ENCODE measurements around the gene NRXN3. TPM values are rescaled to one million over a fixed set of nuclear protein-coding genes. Genes with fewer than 3 reads are reported as not detected.

The NRXN3 gene
- polyA plus RNA-seq, 1 of the 3 experiments (the other 2 are of a cell fraction) = 1.6 TPM

DNA sequence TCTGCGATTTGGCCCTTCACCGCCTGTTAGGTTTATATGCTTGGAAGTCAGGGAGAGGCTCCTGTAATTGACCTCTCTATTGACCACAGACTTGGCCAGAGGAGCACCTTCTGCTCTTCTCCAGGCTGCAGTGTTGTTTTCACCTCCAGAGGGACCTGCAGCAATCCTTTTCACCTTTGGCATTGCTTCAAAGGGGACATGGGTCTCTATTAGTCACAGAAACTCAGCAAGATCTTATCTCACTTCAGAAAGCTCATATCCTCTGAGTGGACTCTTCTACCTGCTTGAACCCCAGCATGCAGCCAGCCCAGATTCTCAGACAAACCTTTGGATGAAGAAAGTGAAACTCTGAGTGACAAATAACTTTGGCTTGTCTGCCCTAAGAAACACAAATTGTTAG lies 339.3 kb downstream of the NRXN3 start:
- DNase-seq = no peak
- H3K36me3 ChIP-seq (replicated peaks in 1 of 2; ENCODE audit: control insufficient read depth in 1 of 2, insufficient read depth in 2 of 2, low read length in 1 of 2) = no peaks in the 10 kb centered on the region
- H3K27ac ChIP-seq (ENCODE audit: low read depth in 2 of 2, low read length in 1 of 2) = no peak overlapping the region
- ChIA-PET CTCF (interaction anchor here (1.2 kb wide), 1 partner anchor 57 kb away, joined by 4 read pairs; no protein-coding TSS in a partner anchor), POLR2A (no interaction called here)
- H3K4me2 ChIP-seq = no peak overlapping the region
- 70% methylated on average over 2 of the region's 2 CpGs for WGBS (ENCODE audit: low lambda C conversion rate)
- H3K9ac ChIP-seq = no peak overlapping the region
- H3K4me1 ChIP-seq (ENCODE audit: control insufficient read depth in 1 of 2, insufficient read depth in 2 of 2, low read depth in 1 of 2, low read length in 1 of 2) = no peaks in the 10 kb centered on the region
- no peaks in the 10 kb centered on the region for H3K9me2 ChIP-seq
- no peaks in the 10 kb centered on the region for H3K9me3 ChIP-seq
- H3F3A ChIP-seq (replicated peaks; ENCODE audit: insufficient read depth) = no peaks in the 10 kb centered on the region
- no peak overlapping the region for H2AFZ ChIP-seq (ENCODE audit: low read depth)
- TF ChIP-seq POLR2AphosphoS5 (IDR thresholded peaks at IDR 0.05; ENCODE audit: low read depth, low read length) = no peak
- no peak for TF ChIP-seq ELF1 (IDR thresholded peaks at IDR 0.05)
- TF ChIP-seq RAD21 (IDR thresholded peaks at IDR 0.05; ENCODE audit: low read length) = no peak
- no peak for TF ChIP-seq GATA2 (CRISPR knock-in tag; IDR thresholded peaks at IDR 0.05)
- no peak for TF ChIP-seq NFIC (IDR thresholded peaks at IDR 0.05; ENCODE audit: borderline replicate concordance)
- no peak for TF ChIP-seq EP300 (IDR thresholded peaks at IDR 0.05; ENCODE audit: borderline replicate concordance in 1 of 2, low read depth in 1 of 2, low read length in 1 of 2)
- no peak for TF ChIP-seq FOSL2 (IDR thresholded peaks at IDR 0.05; ENCODE audit: borderline replicate concordance, low read depth)
- TF ChIP-seq GABPA (IDR thresholded peaks at IDR 0.05; ENCODE audit: low read depth) = no peak
- no peak for TF ChIP-seq PBX3 (IDR thresholded peaks at IDR 0.05)
- TF ChIP-seq, protein P1, sequence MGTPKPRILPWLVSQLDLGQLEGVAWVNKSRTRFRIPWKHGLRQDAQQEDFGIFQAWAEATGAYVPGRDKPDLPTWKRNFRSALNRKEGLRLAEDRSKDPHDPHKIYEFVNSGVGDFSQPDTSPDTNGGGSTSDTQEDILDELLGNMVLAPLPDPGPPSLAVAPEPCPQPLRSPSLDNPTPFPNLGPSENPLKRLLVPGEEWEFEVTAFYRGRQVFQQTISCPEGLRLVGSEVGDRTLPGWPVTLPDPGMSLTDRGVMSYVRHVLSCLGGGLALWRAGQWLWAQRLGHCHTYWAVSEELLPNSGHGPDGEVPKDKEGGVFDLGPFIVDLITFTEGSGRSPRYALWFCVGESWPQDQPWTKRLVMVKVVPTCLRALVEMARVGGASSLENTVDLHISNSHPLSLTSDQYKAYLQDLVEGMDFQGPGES (IDR thresholded peaks at IDR 0.05; ENCODE audit: low read depth, low read length) = no peak
- TF ChIP-seq TCF12 (IDR thresholded peaks at IDR 0.05) = no peak
- no peaks in the 10 kb centered on the region for H4K20me1 ChIP-seq (ENCODE audit: insufficient read depth)
- H3K4me3 ChIP-seq (ENCODE audit: low read depth in 2 of 2, low read length in 1 of 2) = no peak overlapping the region
- H3K27me3 ChIP-seq (ENCODE audit: insufficient read depth) = no peaks in the 10 kb centered on the region
- H3K79me2 ChIP-seq (ENCODE audit: insufficient read depth) = no peaks in the 10 kb centered on the region

- H3K36me3 ChIP-seq (replicated peaks in 1 of 2; ENCODE audit: control insufficient read depth in 1 of 2, insufficient read depth in 2 of 2, low read length in 1 of 2) = no peaks in the 10 kb centered on the region
- H3K4me1 ChIP-seq (ENCODE audit: control insufficient read depth in 1 of 2, insufficient read depth in 2 of 2, low read depth in 1 of 2, low read length in 1 of 2) = no peaks in the 10 kb centered on the region
- no peak overlapping the region for H3K4me2 ChIP-seq
- no peaks in the 10 kb centered on the region for H3F3A ChIP-seq (replicated peaks; ENCODE audit: insufficient read depth)
- H3K27me3 ChIP-seq (ENCODE audit: insufficient read depth) = no peaks in the 10 kb centered on the region
- 15% methylated on average over 2 of the region's 2 CpGs for WGBS (ENCODE audit: low lambda C conversion rate)
- CTCF ChIA-PET = interaction anchor here (2.1 kb wide), 1 partner anchor 11 kb away, joined by 5 read pairs; no protein-coding TSS in a partner anchor
- no peak overlapping the region for H2AFZ ChIP-seq (ENCODE audit: low read depth)
- H3K79me2 ChIP-seq (ENCODE audit: insufficient read depth) = no peaks in the 10 kb centered on the region
- no peak for DNase-seq
- no peaks in the 10 kb centered on the region for H4K20me1 ChIP-seq (ENCODE audit: insufficient read depth)
- H3K9ac ChIP-seq = no peak overlapping the region
- POLR2A ChIA-PET = no interaction called here
- no peak overlapping the region for H3K27ac ChIP-seq (ENCODE audit: low read depth in 2 of 2, low read length in 1 of 2)
- H3K9me2 ChIP-seq = no peaks in the 10 kb centered on the region
- TF ChIP-seq MXI1 (IDR thresholded peaks at IDR 0.05; ENCODE audit: low read depth, low read length) (no peak), SMC3 (IDR thresholded peaks at IDR 0.05; ENCODE audit: low read depth, low read length) (no peak), POLR2AphosphoS5 (IDR thresholded peaks at IDR 0.05; ENCODE audit: low read depth, low read length) (no peak), TEAD4 (IDR thresholded peaks at IDR 0.05; ENCODE audit: borderline replicate concordance, insufficient read depth) (no peak), RCOR1 (IDR thresholded peaks at IDR 0.05; ENCODE audit: low read length) (no peak), RAD21 (IDR thresholded peaks at IDR 0.05; ENCODE audit: low read length) (no peak), MEF2A (IDR thresholded peaks at IDR 0.05; ENCODE audit: borderline replicate concordance, low read depth) (no peak)
- TF ChIP-seq, protein P2, sequence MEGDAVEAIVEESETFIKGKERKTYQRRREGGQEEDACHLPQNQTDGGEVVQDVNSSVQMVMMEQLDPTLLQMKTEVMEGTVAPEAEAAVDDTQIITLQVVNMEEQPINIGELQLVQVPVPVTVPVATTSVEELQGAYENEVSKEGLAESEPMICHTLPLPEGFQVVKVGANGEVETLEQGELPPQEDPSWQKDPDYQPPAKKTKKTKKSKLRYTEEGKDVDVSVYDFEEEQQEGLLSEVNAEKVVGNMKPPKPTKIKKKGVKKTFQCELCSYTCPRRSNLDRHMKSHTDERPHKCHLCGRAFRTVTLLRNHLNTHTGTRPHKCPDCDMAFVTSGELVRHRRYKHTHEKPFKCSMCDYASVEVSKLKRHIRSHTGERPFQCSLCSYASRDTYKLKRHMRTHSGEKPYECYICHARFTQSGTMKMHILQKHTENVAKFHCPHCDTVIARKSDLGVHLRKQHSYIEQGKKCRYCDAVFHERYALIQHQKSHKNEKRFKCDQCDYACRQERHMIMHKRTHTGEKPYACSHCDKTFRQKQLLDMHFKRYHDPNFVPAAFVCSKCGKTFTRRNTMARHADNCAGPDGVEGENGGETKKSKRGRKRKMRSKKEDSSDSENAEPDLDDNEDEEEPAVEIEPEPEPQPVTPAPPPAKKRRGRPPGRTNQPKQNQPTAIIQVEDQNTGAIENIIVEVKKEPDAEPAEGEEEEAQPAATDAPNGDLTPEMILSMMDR (IDR thresholded peaks at IDR 0.05) = no peak
- no peak overlapping the region for H3K4me3 ChIP-seq (ENCODE audit: low read depth in 2 of 2, low read length in 1 of 2)
- no peaks in the 10 kb centered on the region for H3K9me3 ChIP-seq
Observed at GRCh38 chr14:78512021-78512420, 341.8 kb downstream of the NRXN3 start.

Data from SK-N-SH (cell line).